ENCODE data around the gene LHFPL2. TPM values are rescaled to one million over a fixed set of nuclear protein-coding genes. Genes with fewer than 3 reads are reported as not detected.

LHFPL2 gene
- total RNA-seq, 6 experiments from 2014 or later: 14.4 to 18.9 (median 16.7) TPM

GRCh38 chr5:78589923-78590322 lies 58.6 kb downstream of the LHFPL2 start:
- Mint-ChIP-seq H3K36me3 (ENCODE audit: low read depth) (peaks cover 12% of the 10 kb centered on the region), H3K27ac (peak overlapping the region; percentile 98), H3K27me3 (ENCODE audit: insufficient read depth) (no peaks in the 10 kb centered on the region), H3K4me3 (no peak overlapping the region; the same call in 1 of the 2 replicates), H3K9me3 (no peaks in the 10 kb centered on the region), H3K4me1 (ENCODE audit: low read depth) (peaks cover 90% of the 10 kb centered on the region)
- TF ChIP-seq CTCF (IDR thresholded peaks at IDR 0.05): no peak
- DNase-seq: no peak

DNA sequence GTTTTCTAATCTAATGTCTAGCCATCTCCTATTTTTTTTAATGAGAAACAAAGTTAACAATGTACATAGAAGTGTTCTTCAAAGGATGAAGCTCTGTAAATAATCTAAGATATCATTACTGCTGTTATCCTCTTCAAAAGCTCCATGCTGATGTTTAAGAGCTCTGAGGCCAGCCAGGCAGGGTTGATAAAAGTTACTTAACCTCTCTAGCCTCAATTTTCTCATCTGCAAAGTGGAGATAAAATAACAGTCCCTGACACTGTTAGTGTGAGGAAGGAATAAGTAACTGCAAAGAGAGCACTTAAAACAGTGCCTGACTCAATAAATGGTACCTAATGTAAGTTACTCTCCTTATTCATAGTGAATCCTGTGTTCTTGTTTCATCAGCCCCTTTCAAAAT lies 60.1 kb downstream of the LHFPL2 start:
- TF ChIP-seq CTCF (IDR thresholded peaks at IDR 0.05): no peak
- H3K9me3 Mint-ChIP-seq: no peaks in the 10 kb centered on the region
- peaks cover 76% of the 10 kb centered on the region for H3K4me1 Mint-ChIP-seq (ENCODE audit: low read depth)
- no peak overlapping the region for H3K4me3 Mint-ChIP-seq
- H3K27ac Mint-ChIP-seq: peak overlapping the region; percentile 91
- peaks cover 12% of the 10 kb centered on the region for H3K36me3 Mint-ChIP-seq (ENCODE audit: low read depth)
- H3K27me3 Mint-ChIP-seq (ENCODE audit: insufficient read depth): no peaks in the 10 kb centered on the region
- DNase-seq: no peak

DNA sequence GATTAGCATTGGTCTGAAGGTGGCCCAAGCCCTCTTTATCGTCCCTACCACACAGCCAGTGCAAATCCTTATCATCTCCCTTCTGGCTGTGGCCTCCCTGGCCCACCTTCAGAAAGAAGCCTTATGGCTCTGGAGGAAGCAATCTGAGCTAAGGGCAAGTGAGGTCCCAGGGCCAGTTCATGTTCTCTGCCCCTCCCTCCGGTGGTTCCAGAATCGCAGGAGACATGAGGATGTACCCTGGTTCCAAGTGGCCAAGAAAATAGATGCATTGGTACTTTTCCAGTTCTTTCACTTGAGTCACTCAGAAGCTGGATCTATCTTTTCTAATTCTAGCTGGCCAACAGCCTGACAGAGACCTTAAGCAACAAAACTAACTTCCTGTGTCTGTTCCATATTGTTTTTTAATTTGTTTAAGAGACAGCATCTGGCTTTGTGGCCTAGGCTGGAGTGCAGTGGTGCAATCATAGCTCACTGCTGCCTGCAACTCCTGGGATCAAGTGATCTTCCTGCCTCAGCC lies 60.7 kb downstream of the LHFPL2 start:
- no peak for TF ChIP-seq CTCF (IDR thresholded peaks at IDR 0.05)
- Mint-ChIP-seq H3K9me3 (no peaks in the 10 kb centered on the region), H3K27ac (peak overlapping the region; percentile 91), H3K36me3 (ENCODE audit: low read depth) (peaks cover 12% of the 10 kb centered on the region), H3K4me3 (no peak overlapping the region), H3K4me1 (ENCODE audit: low read depth) (peaks cover 69% of the 10 kb centered on the region), H3K27me3 (ENCODE audit: insufficient read depth) (no peaks in the 10 kb centered on the region)
- peak; percentile 35 for DNase-seq

- Mint-ChIP-seq H3K27ac (peak overlapping the region; percentile 91), H3K36me3 (ENCODE audit: low read depth) (peaks cover 12% of the 10 kb centered on the region)
These were observed 61.3 kb downstream of the LHFPL2 start for GRCh38 chr5:78587081-78587774.

GRCh38 chr5:78586251-78586650 lies 62.3 kb downstream of the LHFPL2 start:
- peaks cover 53% of the 10 kb centered on the region for H3K4me1 Mint-ChIP-seq (ENCODE audit: low read depth)
- H3K36me3 Mint-ChIP-seq (ENCODE audit: low read depth): peaks cover 14% of the 10 kb centered on the region
- H3K27me3 Mint-ChIP-seq (ENCODE audit: insufficient read depth): no peaks in the 10 kb centered on the region
- peak; percentile 97 for DNase-seq
- peak overlapping the region; percentile 91 for H3K27ac Mint-ChIP-seq
- H3K4me3 Mint-ChIP-seq: peak overlapping the region; percentile 77
- no peak for TF ChIP-seq CTCF (IDR thresholded peaks at IDR 0.05)
- no peaks in the 10 kb centered on the region; the same call in 1 of the 2 replicates for H3K9me3 Mint-ChIP-seq

More at GRCh38 chr5:78587081-78587774, 61.3 kb downstream of the LHFPL2 start:
- no peak for DNase-seq
- no peaks in the 10 kb centered on the region for H3K9me3 Mint-ChIP-seq
- H3K27me3 Mint-ChIP-seq (ENCODE audit: insufficient read depth): no peaks in the 10 kb centered on the region
- no peak overlapping the region for H3K4me3 Mint-ChIP-seq
- no peak for TF ChIP-seq CTCF (IDR thresholded peaks at IDR 0.05)
- H3K4me1 Mint-ChIP-seq (ENCODE audit: low read depth): peaks cover 63% of the 10 kb centered on the region

Measured in HFFc6 (cell line).